Measurements from ENCODE around the gene AATK.
"Not testable (repeated sequence)": the region's sequence is repeated elsewhere in the genome, so short reads cannot be mapped to it uniquely, and the experiment has no call there.

Gene AATK

DNA sequence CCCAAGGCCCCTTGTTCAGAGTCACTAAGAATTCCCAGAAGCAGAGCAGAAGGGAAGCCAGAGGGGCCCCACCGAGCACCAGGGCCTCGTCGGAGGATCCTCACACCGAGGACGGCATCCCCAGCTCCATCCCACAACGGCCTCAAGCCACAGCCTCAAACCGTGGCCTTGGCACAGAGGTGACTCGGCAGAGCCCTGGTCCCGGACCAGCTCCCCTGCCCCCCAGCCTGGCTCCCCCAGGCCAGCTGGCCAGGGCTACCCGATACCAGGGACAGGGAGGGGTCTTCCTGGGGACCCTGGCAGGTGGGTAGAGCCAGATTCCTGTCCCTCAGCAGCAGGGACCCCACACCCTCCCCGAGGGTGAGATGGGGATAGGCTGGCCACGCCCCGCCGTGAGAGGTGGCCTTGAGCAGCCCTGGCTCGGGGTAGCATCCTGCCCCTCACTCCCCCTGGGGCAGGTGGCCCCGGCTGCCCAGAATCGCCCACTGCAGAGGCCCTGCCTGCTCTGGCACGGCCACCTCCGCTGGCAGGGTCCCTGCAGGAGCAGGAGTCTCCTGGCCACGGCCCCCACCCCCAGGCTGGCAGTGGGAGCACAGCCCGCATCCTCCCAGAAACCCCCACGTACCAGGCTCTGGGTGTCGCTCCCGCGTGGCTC is 6.3 kb downstream of the AATK start:
- no peak for DNase-seq

DNA sequence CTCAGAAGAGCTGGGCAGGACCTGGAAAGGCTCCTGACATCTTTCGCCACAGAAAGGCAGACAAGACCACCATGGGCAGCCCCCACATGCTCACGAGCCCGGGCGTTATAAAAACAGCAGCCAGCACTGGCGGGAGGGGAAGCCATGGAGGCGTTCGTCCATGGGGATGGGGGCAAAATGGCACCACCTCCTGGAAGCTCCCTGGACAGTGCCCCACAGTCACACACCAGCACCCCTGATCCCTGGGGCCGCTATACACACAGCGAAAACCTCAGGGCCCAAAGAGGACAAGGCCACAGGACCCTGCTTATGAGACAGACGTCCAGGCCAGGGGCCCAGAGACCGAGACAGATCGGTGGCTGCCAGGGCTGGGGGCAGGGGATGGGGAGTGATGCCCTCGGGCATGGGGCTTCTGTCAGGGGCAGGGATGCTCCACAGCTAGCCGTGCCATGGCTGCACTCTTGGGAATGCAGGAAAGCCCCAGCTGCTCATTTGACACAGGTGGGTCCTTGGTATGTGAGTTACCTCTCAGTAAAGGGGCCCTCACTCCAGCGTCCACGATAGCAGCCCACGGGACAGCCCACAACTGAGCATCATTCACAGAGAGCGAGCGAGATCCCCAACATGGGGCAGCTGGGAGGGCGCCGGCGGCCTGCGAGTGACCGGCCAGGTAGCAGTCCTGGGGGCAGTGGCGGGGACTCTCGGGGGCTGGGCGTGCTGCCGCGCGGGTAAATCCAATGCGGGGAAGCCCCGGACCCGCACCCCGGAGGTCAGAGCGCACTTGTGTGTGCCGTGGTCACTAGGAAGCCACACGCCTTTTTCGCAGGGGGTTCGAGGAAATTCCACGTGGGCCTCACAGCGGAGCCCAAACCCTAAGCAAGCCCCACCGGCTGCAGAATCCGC is 7.1 kb downstream of the AATK start:
- DNase-seq, result no peak

DNA sequence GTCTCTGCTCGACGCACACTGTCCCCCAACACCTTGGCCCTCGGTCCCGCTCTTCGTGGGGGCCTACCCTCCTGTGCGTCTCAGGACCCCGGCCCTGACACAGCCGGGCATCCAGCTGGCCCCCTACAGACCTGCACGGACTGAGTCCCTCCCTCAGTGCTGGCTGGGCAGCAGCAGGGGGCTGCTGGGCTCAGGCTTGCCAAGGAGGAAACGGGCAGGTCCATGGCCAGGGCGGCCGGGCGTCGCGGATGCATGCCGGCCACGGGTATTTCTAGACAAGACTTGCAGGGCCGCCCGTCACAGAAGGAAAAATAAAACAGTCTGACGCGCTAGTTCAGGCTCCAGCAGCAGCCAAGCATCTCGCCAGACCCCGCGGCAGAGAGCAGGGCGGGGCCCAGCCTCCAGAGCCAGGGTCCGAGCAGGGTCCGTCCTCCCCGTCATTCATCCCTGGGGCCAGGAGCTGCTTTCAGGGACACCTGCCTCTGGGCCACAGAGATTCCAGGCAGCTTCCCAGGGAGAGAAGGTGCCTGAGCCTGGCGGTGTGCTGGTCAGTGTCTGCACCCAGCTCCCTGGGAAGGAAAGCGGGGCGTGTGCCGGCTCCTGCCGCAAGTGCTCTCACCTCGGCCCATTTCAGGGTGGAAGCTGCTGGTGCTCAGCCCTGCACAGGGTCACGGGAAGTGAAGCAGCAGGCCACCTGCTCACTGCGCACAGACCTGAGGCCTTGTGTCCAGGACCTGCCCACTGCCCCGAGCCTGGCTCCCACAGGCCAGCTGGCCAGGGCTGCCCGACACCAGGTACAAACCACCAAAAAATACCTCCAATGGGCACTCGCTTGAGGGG is 8.0 kb downstream of the AATK start:
- DNase-seq, result no peak

- no peak for DNase-seq
These were observed 8.9 kb downstream of the AATK start for GRCh38 chr17:81156866-81157805.

- no peak for DNase-seq
These were observed 11.1 kb downstream of the AATK start for GRCh38 chr17:81154961-81155360.

DNA sequence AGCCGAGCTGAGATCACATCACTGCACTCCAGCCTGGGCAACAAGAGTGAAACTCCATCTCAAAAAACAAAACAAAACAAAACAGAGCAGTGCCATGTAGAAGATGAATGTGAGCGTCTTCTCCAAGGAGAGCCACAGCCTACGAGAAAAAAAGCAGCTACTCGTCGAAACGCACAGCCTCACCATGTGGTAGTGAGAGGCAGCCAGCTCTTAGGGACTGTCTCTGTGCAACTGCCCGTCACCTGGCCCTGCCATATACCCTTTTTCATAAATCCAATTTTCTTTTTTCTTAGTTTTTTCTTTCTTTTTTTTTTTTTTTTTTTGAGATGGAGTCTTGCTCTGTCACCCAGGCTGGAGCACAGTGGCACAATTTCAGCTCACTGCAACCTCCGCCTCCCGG is 12.0 kb downstream of the AATK start:
- not testable (repeated sequence) for DNase-seq

GRCh38 chr17:81153340-81153803 is 12.6 kb downstream of the AATK start:
- peak; percentile 23 for DNase-seq

GRCh38 chr17:81152288-81152828 is 13.7 kb downstream of the AATK start:
- DNase-seq, result no peak

DNA sequence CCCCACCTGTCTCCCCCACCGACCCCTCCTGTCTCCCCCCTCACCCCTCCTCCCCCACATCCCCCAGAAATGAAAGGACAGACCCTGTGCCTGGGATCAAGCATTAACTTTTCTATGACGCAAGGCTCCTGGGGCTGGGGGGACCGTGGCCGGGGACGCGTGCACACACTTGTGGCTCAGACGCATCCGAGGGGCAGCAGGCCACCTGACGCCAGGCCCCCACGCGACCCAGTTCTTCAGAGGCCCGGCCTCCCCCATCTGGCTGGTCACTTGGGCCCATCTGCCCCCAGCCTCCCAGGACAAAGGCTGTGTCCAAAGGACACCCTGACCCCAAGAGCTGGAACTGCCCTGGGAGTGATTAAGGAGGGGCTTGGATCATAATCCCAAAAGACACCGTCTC is 14.7 kb downstream of the AATK start:
- DNase-seq, result no peak

DNA sequence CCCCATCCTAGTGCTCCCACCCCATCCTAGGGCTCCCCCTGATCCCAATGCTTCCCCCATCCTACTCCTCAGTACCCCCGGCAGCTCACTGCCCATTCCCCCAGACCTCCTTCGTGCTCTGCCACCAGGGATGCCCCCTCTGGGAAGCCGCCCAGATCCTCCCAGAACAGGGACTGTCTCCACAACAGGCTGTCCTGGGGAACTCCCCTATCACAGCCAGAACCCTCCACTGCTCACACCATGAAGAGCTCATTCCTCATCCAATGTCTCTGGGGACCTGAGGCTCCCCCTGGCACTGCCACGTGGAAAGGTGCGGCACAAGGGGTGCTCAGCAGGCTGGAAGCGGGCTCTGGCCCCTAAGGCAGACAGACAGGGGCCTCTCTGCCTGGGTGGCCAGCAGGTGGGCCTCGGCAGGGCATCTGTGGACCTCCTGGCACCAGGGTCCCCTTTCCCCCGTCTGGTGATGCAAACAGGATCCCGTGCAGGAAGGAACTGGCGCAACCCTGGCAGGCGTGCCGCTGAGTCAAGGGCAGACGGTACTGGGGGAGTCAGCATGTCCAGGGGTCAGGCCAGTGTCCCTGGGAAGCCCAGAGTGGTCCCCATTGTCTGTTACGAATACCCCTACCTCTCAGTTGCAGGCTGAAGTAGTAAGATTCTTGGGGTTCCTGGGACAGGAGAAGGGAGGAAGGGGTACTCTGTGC is 15.5 kb downstream of the AATK start:
- DNase-seq, result no peak

DNA sequence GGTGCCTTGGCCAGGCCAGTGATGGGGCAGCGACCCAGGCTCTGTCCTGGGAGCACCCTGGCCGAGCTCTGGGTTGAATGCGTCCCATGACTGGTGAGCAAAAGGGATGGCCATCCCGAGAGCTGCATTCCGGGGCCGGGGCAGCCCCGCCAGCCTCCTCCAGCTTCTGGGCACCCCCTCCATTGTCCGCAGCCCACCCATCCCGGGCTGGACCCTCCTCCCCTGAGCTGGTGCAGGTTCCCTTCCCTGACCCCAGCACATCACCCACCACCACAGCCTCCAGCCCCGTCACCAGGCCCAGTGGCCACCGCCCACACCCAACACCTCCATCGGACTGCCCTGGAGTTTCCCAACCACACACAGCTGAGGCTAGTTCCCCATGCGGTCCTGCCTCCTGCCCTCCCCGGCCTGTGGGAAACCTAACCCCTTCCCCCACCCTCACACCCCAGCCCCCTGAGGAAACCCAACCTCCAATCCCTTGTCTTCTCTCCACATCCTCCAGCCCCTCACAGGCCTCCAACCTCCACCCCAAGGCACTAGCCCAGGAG is 17.0 kb downstream of the AATK start:
- no peak for DNase-seq

GRCh38 chr17:81148571-81148970 is 17.4 kb downstream of the AATK start:
- DNase-seq, result no peak

GRCh38 chr17:81147701-81148100 is 18.3 kb downstream of the AATK start:
- no peak for DNase-seq

- DNase-seq, result not testable (repeated sequence)
These were observed 19.8 kb downstream of the AATK start for GRCh38 chr17:81146208-81146607.

DNA sequence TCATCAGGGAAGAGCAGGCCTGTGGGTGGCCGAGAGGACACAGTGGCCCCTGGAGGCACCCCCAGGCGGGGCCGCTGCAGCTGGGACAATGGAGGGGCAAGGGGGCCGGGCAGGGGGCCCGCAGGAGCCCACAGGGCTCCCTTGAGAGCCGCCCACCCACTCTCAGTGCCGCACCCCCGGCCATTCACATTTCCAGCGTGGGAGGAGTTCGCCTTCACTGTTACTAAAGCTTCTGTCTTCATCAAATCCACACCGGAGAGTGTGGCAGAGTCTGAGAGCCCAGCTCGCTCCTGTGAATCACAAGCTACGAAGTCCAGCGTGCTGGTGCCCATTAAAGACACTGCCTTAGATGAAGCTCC is 21.6 kb downstream of the AATK start:
- no peak for DNase-seq

DNA sequence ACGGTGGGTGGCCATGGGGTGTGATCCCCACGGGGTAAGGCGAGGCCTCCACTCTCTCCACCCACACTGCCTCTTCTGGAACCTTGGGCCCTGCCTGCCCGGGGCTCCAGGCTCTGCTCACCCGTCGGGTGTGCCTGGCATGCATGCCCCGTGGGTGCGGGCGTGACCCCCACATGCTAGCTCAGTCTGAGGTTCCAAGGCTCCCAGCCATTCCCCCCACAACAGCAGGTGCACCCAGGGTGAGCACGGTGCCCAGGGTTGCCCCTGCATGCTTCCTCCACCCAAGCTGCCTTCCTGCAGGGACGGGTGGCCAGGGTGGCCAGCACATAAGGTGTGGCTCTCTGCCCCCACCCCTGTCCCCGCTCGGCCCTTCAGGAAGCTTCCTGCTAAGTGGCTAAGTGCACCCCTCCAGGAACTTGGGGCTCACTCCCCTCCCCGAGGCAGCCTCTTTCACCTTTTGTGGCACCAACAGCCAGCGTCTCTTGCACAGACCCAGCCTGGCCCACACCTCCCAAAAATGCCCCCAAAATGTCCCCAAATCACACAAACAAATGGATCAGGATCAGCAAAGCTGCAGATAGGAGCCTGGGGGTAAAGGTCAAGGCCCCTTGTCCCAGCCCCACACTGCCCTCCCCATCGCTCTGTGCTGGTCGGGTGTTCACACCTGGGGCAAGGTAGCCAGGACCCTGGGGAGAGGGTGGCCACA is 22.2 kb downstream of the AATK start:
- no peak for DNase-seq

- DNase-seq, result no peak
These were observed 22.9 kb downstream of the AATK start for GRCh38 chr17:81143200-81143527.

GRCh38 chr17:81142301-81143199 is 23.5 kb downstream of the AATK start:
- DNase-seq, result peak; percentile 62

DNA sequence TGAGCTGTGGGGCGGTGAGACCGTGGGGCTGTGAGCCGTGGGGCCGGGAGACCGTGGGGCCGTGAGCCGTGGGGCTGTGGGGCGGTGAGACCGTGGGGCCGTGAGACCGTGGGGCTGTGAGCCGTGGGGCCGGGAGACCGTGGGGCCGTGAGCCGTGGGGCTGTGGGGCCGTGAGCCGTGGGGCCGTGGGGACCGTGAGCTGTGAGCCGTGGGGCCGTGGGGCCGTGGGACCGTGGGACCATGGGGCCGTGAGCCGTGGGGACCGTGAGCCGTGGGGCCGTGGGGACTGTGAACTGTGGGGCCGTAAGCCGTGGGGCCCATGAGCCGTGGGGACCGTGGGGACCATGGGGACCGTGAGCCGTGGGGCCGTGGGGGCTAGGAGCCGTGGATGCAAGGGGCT is 25.3 kb downstream of the AATK start:
- no peak for DNase-seq
